ENCODE data around the gene CC2D2A.

- no peak for TF ChIP-seq CTCF (IDR thresholded peaks at IDR 0.05)
- TF ChIP-seq POLR2AphosphoS5 (IDR thresholded peaks at IDR 0.05), result no peak
Observed at GRCh38 chr4:15600176-15600575, 130.5 kb downstream of the CC2D2A start.

Data from prostate gland (tissue), 2 donors.